Measurements from ENCODE around the gene CER1. TPM values are rescaled to one million over a fixed set of nuclear protein-coding genes. Genes with fewer than 3 reads are reported as not detected.

The CER1 gene
- total and polyA plus RNA-seq, 2 of the 8 experiments (the other 6 are each of a cell fraction or from before 2014, with no cell fraction given), result 0.26 to 3.4 TPM

DNA sequence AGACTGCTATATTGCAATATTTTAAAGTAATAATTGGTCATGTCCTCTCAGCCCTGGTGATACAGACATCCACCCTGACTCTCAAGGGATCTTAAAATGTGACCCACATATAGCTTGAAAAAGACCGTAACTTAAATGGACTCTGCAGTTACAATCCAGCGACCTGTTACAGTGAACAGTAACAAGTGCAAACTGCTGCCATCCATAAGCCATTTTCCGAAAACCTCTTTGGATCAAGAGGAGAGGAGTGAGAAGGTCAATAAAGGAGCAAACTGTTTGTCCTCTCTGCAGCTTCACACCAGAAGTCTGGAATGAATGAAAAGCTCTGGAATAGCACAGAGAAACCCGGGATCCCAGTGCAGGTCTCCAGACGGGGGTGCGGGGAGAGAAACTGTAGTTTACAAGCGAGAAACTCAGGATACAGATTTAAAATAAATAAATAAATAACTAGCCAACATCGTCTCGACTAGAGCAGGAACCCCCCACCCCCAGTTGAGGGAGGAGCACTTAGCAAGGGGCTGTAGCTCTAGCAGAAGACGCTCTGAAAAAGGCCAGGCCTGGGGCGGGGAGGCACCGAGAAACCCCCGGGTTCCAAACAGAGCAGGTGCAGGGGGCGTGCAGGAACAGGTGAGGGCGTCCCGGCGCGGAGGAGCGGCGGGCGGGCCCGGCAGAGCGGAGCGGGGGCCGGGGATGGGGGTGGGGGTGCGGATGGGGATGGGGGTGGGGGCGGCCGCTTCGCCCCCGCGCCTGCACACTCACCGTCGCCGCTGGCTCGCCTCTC is 29.9 kb downstream of the CER1 start (continued):
- TF ChIP-seq, protein P1, sequence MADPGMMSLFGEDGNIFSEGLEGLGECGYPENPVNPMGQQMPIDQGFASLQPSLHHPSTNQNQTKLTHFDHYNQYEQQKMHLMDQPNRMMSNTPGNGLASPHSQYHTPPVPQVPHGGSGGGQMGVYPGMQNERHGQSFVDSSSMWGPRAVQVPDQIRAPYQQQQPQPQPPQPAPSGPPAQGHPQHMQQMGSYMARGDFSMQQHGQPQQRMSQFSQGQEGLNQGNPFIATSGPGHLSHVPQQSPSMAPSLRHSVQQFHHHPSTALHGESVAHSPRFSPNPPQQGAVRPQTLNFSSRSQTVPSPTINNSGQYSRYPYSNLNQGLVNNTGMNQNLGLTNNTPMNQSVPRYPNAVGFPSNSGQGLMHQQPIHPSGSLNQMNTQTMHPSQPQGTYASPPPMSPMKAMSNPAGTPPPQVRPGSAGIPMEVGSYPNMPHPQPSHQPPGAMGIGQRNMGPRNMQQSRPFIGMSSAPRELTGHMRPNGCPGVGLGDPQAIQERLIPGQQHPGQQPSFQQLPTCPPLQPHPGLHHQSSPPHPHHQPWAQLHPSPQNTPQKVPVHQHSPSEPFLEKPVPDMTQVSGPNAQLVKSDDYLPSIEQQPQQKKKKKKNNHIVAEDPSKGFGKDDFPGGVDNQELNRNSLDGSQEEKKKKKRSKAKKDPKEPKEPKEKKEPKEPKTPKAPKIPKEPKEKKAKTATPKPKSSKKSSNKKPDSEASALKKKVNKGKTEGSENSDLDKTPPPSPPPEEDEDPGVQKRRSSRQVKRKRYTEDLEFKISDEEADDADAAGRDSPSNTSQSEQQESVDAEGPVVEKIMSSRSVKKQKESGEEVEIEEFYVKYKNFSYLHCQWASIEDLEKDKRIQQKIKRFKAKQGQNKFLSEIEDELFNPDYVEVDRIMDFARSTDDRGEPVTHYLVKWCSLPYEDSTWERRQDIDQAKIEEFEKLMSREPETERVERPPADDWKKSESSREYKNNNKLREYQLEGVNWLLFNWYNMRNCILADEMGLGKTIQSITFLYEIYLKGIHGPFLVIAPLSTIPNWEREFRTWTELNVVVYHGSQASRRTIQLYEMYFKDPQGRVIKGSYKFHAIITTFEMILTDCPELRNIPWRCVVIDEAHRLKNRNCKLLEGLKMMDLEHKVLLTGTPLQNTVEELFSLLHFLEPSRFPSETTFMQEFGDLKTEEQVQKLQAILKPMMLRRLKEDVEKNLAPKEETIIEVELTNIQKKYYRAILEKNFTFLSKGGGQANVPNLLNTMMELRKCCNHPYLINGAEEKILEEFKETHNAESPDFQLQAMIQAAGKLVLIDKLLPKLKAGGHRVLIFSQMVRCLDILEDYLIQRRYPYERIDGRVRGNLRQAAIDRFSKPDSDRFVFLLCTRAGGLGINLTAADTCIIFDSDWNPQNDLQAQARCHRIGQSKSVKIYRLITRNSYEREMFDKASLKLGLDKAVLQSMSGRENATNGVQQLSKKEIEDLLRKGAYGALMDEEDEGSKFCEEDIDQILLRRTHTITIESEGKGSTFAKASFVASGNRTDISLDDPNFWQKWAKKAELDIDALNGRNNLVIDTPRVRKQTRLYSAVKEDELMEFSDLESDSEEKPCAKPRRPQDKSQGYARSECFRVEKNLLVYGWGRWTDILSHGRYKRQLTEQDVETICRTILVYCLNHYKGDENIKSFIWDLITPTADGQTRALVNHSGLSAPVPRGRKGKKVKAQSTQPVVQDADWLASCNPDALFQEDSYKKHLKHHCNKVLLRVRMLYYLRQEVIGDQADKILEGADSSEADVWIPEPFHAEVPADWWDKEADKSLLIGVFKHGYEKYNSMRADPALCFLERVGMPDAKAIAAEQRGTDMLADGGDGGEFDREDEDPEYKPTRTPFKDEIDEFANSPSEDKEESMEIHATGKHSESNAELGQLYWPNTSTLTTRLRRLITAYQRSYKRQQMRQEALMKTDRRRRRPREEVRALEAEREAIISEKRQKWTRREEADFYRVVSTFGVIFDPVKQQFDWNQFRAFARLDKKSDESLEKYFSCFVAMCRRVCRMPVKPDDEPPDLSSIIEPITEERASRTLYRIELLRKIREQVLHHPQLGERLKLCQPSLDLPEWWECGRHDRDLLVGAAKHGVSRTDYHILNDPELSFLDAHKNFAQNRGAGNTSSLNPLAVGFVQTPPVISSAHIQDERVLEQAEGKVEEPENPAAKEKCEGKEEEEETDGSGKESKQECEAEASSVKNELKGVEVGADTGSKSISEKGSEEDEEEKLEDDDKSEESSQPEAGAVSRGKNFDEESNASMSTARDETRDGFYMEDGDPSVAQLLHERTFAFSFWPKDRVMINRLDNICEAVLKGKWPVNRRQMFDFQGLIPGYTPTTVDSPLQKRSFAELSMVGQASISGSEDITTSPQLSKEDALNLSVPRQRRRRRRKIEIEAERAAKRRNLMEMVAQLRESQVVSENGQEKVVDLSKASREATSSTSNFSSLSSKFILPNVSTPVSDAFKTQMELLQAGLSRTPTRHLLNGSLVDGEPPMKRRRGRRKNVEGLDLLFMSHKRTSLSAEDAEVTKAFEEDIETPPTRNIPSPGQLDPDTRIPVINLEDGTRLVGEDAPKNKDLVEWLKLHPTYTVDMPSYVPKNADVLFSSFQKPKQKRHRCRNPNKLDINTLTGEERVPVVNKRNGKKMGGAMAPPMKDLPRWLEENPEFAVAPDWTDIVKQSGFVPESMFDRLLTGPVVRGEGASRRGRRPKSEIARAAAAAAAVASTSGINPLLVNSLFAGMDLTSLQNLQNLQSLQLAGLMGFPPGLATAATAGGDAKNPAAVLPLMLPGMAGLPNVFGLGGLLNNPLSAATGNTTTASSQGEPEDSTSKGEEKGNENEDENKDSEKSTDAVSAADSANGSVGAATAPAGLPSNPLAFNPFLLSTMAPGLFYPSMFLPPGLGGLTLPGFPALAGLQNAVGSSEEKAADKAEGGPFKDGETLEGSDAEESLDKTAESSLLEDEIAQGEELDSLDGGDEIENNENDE (IDR thresholded peaks at IDR 0.05; ENCODE audit: insufficient replicate concordance, low read length), result no peak
- no peak for TF ChIP-seq ASH2L (IDR thresholded peaks at IDR 0.05; ENCODE audit: low read length)
- TF ChIP-seq, protein P2, sequence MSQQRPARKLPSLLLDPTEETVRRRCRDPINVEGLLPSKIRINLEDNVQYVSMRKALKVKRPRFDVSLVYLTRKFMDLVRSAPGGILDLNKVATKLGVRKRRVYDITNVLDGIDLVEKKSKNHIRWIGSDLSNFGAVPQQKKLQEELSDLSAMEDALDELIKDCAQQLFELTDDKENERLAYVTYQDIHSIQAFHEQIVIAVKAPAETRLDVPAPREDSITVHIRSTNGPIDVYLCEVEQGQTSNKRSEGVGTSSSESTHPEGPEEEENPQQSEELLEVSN (IDR thresholded peaks at IDR 0.05), result no peak
- no peak for TF ChIP-seq YY1 (IDR thresholded peaks at IDR 0.05; ENCODE audit: low read depth, low read length)
- TF ChIP-seq EZH2 (IDR thresholded peaks at IDR 0.05; ENCODE audit: low read depth, low read length, severe bottlenecking), result no peak
- TF ChIP-seq RAD21 (IDR thresholded peaks at IDR 0.05 in 1 of 2, conservative IDR thresholded peaks at IDR 0.05 in 1 of 2; ENCODE audit: low read depth in 2 of 2, low read length in 2 of 2), result no peak
- TF ChIP-seq JUND (IDR thresholded peaks at IDR 0.05; ENCODE audit: low read length), result no peak
- no peak for TF ChIP-seq BRCA1 (IDR thresholded peaks at IDR 0.05; ENCODE audit: low read depth, low read length)
